Measurements from ENCODE around the gene ZNF892. TPM values are rescaled to one million over a fixed set of nuclear protein-coding genes. Genes with fewer than 3 reads are reported as not detected.
A peak's percentile ranks its signal among the peaks of the same experiment; 100 is the strongest.

Gene ZNF892
- total RNA-seq, 1 donor from 2014 or later, result 1.4 TPM

- no peak for DNase-seq (ENCODE audit: low spot score in 2 of 2)
- Histone ChIP-seq H3K9me3 (peaks cover 29 to 83% of the 10 kb centered on the region in 2 donors), H3K27me3 (no peaks in the 10 kb centered on the region), H3K4me3 (no peak overlapping the region), H3K4me1 (no peaks in the 10 kb centered on the region), H3K36me3 (no peaks in the 10 kb centered on the region), H3K27ac (no peak overlapping the region)
- peak in 1 of 3 experiments; percentile 21 for TF ChIP-seq CTCF (IDR thresholded peaks at IDR 0.05)
- intact Hi-C loops (cut with DNase I), result no loop called here
These were observed 24.4 kb downstream of the ZNF892 start for GRCh38 chr2:95231723-95232122.

- H3K36me3 ChIP-seq, result no peaks in the 10 kb centered on the region
These were observed 24.9 kb downstream of the ZNF892 start for GRCh38 chr2:95232232-95232631.

GRCh38 chr2:95234286-95234785 lies 27.0 kb downstream of the ZNF892 start:
- H3K4me1 ChIP-seq, result no peaks in the 10 kb centered on the region
- no peak overlapping the region for H3K27ac ChIP-seq
- no peaks in the 10 kb centered on the region for H3K27me3 ChIP-seq
- no peak for DNase-seq (ENCODE audit: low spot score in 2 of 2)
- H3K4me3 ChIP-seq, result no peak overlapping the region
- peaks cover 36 to 94% of the 10 kb centered on the region in 2 donors for H3K9me3 ChIP-seq
- no peak for TF ChIP-seq CTCF (IDR thresholded peaks at IDR 0.05)
- no peaks in the 10 kb centered on the region for H3K36me3 ChIP-seq
- intact Hi-C loops (cut with DNase I), result no loop called here

More at GRCh38 chr2:95232232-95232631, 24.9 kb downstream of the ZNF892 start:
- no peak overlapping the region for H3K4me3 ChIP-seq
- H3K4me1 ChIP-seq, result no peaks in the 10 kb centered on the region
- no peak for DNase-seq (ENCODE audit: low spot score in 2 of 2)
- no peak for TF ChIP-seq CTCF (IDR thresholded peaks at IDR 0.05)
- H3K27ac ChIP-seq, result no peak overlapping the region
- no peaks in the 10 kb centered on the region for H3K27me3 ChIP-seq
- peaks cover 31 to 88% of the 10 kb centered on the region in 2 donors for H3K9me3 ChIP-seq
- intact Hi-C loops (cut with DNase I), result no loop called here

GRCh38 chr2:95234816-95235215 lies 27.5 kb downstream of the ZNF892 start:
- Histone ChIP-seq H3K4me1 (no peaks in the 10 kb centered on the region), H3K27ac (no peak overlapping the region), H3K9me3 (peaks cover 35 to 94% of the 10 kb centered on the region in 2 donors), H3K27me3 (no peaks in the 10 kb centered on the region), H3K36me3 (no peaks in the 10 kb centered on the region), H3K4me3 (no peak overlapping the region)
- intact Hi-C loops (cut with DNase I), result no loop called here
- TF ChIP-seq CTCF (IDR thresholded peaks at IDR 0.05), result no peak
- no peak for DNase-seq (ENCODE audit: low spot score in 2 of 2)

GRCh38 chr2:95238131-95238530 lies 30.8 kb downstream of the ZNF892 start:
- no peaks in the 10 kb centered on the region for H3K27me3 ChIP-seq
- no peaks in the 10 kb centered on the region for H3K36me3 ChIP-seq
- no peak overlapping the region for H3K4me3 ChIP-seq
- no peak for TF ChIP-seq CTCF (IDR thresholded peaks at IDR 0.05)
- no peaks in the 10 kb centered on the region for H3K4me1 ChIP-seq
- H3K27ac ChIP-seq, result no peak overlapping the region
- no peak for DNase-seq (ENCODE audit: low spot score in 2 of 2)
- peaks cover 68 to 95% of the 10 kb centered on the region in 2 donors for H3K9me3 ChIP-seq
- intact Hi-C loops (cut with DNase I), result no loop called here

- TF ChIP-seq CTCF (IDR thresholded peaks at IDR 0.05), result no peak
- intact Hi-C loops (cut with DNase I), result no loop called here
- no peaks in the 10 kb centered on the region for H3K36me3 ChIP-seq
- H3K27me3 ChIP-seq, result no peaks in the 10 kb centered on the region
- no peak overlapping the region for H3K27ac ChIP-seq
- no peak overlapping the region for H3K4me3 ChIP-seq
- no peaks in the 10 kb centered on the region for H3K4me1 ChIP-seq
- no peak for DNase-seq (ENCODE audit: low spot score in 2 of 2)
- H3K9me3 ChIP-seq, result peaks cover 60 to 85% of the 10 kb centered on the region in 2 donors
These were observed 32.8 kb downstream of the ZNF892 start for GRCh38 chr2:95240091-95240490.

Data from ascending aorta (tissue), 2 donors.